ENCODE data around the gene ICAM2.
A peak's percentile ranks its signal among the peaks of the same experiment; 100 is the strongest.

DNA sequence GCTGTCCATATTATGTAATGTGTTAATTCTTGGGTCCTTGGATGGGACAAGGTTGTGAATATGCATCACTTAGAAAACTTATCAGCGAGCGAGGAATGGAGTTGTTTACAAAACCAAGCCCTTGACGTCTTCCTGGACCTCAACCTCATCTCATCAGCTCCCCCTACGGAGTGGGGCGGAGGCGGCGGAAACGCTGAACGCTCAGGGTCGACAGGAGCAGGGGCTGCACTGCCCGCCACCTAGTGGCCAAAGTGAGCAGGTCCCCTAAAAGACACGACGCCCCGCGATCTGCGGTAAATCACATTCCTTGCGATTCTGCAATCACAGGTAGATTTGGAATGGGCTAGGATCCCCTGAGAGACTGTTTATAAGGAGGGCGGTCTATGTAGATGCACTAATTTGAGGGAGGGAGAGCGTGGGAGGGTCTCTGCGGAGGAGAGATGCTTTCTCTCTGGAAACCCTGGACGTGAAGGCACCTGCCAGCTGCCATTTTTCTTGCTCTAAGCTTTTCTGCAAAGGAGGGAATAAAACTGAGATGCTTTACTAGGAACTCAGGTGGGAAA lies 5.4 kb upstream of the ICAM2 start:
- TF ChIP-seq FOXP2 (optimal IDR thresholded peaks at IDR 0.05; ENCODE audit: borderline replicate concordance, extremely low read depth, extremely low read length, insufficient read depth) = peak; percentile 73
- no peak for TF ChIP-seq TAF1 (IDR thresholded peaks at IDR 0.05; ENCODE audit: borderline replicate concordance, insufficient read depth, low read length)
- TF ChIP-seq, protein P1, sequence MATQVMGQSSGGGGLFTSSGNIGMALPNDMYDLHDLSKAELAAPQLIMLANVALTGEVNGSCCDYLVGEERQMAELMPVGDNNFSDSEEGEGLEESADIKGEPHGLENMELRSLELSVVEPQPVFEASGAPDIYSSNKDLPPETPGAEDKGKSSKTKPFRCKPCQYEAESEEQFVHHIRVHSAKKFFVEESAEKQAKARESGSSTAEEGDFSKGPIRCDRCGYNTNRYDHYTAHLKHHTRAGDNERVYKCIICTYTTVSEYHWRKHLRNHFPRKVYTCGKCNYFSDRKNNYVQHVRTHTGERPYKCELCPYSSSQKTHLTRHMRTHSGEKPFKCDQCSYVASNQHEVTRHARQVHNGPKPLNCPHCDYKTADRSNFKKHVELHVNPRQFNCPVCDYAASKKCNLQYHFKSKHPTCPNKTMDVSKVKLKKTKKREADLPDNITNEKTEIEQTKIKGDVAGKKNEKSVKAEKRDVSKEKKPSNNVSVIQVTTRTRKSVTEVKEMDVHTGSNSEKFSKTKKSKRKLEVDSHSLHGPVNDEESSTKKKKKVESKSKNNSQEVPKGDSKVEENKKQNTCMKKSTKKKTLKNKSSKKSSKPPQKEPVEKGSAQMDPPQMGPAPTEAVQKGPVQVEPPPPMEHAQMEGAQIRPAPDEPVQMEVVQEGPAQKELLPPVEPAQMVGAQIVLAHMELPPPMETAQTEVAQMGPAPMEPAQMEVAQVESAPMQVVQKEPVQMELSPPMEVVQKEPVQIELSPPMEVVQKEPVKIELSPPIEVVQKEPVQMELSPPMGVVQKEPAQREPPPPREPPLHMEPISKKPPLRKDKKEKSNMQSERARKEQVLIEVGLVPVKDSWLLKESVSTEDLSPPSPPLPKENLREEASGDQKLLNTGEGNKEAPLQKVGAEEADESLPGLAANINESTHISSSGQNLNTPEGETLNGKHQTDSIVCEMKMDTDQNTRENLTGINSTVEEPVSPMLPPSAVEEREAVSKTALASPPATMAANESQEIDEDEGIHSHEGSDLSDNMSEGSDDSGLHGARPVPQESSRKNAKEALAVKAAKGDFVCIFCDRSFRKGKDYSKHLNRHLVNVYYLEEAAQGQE (IDR thresholded peaks at IDR 0.05; ENCODE audit: insufficient read depth in 1 of 2, low read depth in 2 of 2, low read length in 2 of 2) = no peak
- TF ChIP-seq POLR2AphosphoS5 (IDR thresholded peaks at IDR 0.05; ENCODE audit: low read depth, low read length) = no peak
- TF ChIP-seq SIN3A (IDR thresholded peaks at IDR 0.05; ENCODE audit: borderline replicate concordance, insufficient read depth, low read length) = no peak
